Astrocyte of the cerebellum (primary cell): ENCODE results near the gene MAPK14.
"Not testable (repeated sequence)": the region's sequence is repeated elsewhere in the genome, so short reads cannot be mapped to it uniquely, and the experiment has no call there.

ENCODE experiments used
- DNase-seq: peaks from one replicate; pipeline ENCODE4 v3.0.0-alpha.2; 2011; ENCODE audit warnings: low read depth
- H3K4me3 ChIP-seq: 2 replicates; pipeline ENCODE4 v1.5.1; 2011; ENCODE audit warnings: mild to moderate bottlenecking, low read depth, low read length, moderate library complexity
- CTCF ChIP-seq: IDR thresholded peaks from 2 replicates; pipeline ENCODE4 v1.5.1; 2012; ENCODE audit warnings: low read length, low read depth, moderate library complexity, mild to moderate bottlenecking; ENCODE audit errors: missing control alignments
- in situ Hi-C: cut with HindIII; loops from 2 replicates; pipeline ENCODE4 v1.10.0; 2017; ENCODE audit warnings: low sequenced_read_pairs

MAPK14 gene

GRCh38 chr6:36122495-36123269, 95.1 kb downstream of the MAPK14 start:
- in situ Hi-C loops, result no loop called here
- no peak for TF ChIP-seq CTCF
- H3K4me3 ChIP-seq, result no peak overlapping the region
- DNase-seq, result no peak

- peak; percentile 32 for DNase-seq
- TF ChIP-seq CTCF, result peak; percentile 74
- in situ Hi-C loops, result no loop called here
- H3K4me3 ChIP-seq, result no peak overlapping the region
Observed at GRCh38 chr6:36123270-36124139, 95.9 kb downstream of the MAPK14 start.

- H3K4me3 ChIP-seq, in situ Hi-C loops, DNase-seq: not testable (repeated sequence)
Observed at GRCh38 chr6:36124346-36124745, 96.7 kb downstream of the MAPK14 start.

- no peak overlapping the region for H3K4me3 ChIP-seq
- no peak for TF ChIP-seq CTCF
- DNase-seq, result no peak
- in situ Hi-C loops, result no loop called here
Observed at GRCh38 chr6:36124881-36125280, 97.3 kb downstream of the MAPK14 start.

- in situ Hi-C loops, result no loop called here
- H3K4me3 ChIP-seq, result no peak overlapping the region
- TF ChIP-seq CTCF, result no peak
- no peak for DNase-seq
Observed at GRCh38 chr6:36125575-36125974, 98.0 kb downstream of the MAPK14 start.

- no peak for TF ChIP-seq CTCF
- in situ Hi-C loops, result no loop called here
- no peak overlapping the region for H3K4me3 ChIP-seq
- DNase-seq, result no peak
Observed at GRCh38 chr6:36126121-36126520, 98.5 kb downstream of the MAPK14 start.
